Glutamatergic neuron (in vitro differentiated cells): ENCODE measurements around the gene MTAP. TPM values are rescaled to one million over a fixed set of nuclear protein-coding genes. Genes with fewer than 3 reads are reported as not detected.

ENCODE experiments used
- DNase-seq: peaks from one replicate; pipeline ENCODE4 v3.0.0; 2022
- H3K27ac Mint-ChIP-seq: one replicate; pipeline ENCODE4 v1.8.0; 2020; ENCODE audit warnings: mild to moderate bottlenecking, mixed read lengths, inconsistent platforms; ENCODE audit not compliant: unreplicated experiment
- H3K27me3 Mint-ChIP-seq: one replicate; pipeline ENCODE4 v1.8.0; 2020; ENCODE audit warnings: mild to moderate bottlenecking, moderate library complexity, mixed read lengths, inconsistent platforms; ENCODE audit not compliant: unreplicated experiment
- H3K36me3 Mint-ChIP-seq: one replicate; pipeline ENCODE4 v1.8.0; 2020; ENCODE audit warnings: mild to moderate bottlenecking, mixed read lengths, inconsistent platforms; ENCODE audit not compliant: unreplicated experiment
- H3K4me1 Mint-ChIP-seq: one replicate; pipeline ENCODE4 v1.8.0; 2020; ENCODE audit warnings: mild to moderate bottlenecking, low read depth, mixed read lengths, inconsistent platforms; ENCODE audit not compliant: unreplicated experiment
- H3K4me3 Mint-ChIP-seq: one replicate; pipeline ENCODE4 v1.8.0; 2020; ENCODE audit warnings: mild to moderate bottlenecking, mixed read lengths, inconsistent platforms; ENCODE audit not compliant: unreplicated experiment
- H3K9me3 Mint-ChIP-seq: one replicate; pipeline ENCODE4 v1.8.0; 2020; ENCODE audit warnings: mild to moderate bottlenecking, moderate library complexity, mixed read lengths, inconsistent platforms; ENCODE audit not compliant: unreplicated experiment
- CTCF ChIP-seq: fragments of 200-600 bp; sonication (generic); IDR thresholded peaks from one replicate; pipeline ENCODE4 v1.5.0; 2021; ENCODE audit not compliant: partially characterized antibody, unreplicated experiment
- total RNA-seq: library from RNA; stranded (reverse); fragmentation: NEBNext Ultra II Directional; extraction: Animal tissue kit (Norgen Biotek cat#: 25700); gene quantifications from one replicate; pipeline ENCODE4 v1.2.1, GENCODE V29; 2021; ENCODE audit not compliant: unreplicated experiment

The MTAP gene
- total RNA-seq, 1 donor from 2014 or later: 48.1 TPM

GRCh38 chr9:21813575-21814473 is 11.4 kb downstream of the MTAP start:
- Mint-ChIP-seq H3K27ac (no peak overlapping the region), H3K27me3 (no peaks in the 10 kb centered on the region), H3K9me3 (peaks cover 3% of the 10 kb centered on the region), H3K4me3 (no peak overlapping the region), H3K4me1 (peaks cover 3% of the 10 kb centered on the region), H3K36me3 (no peaks in the 10 kb centered on the region)
- DNase-seq: peak; percentile 41
- TF ChIP-seq CTCF: peak; percentile 72

- H3K27me3 Mint-ChIP-seq: no peaks in the 10 kb centered on the region
- no peak overlapping the region for H3K4me3 Mint-ChIP-seq
- H3K4me1 Mint-ChIP-seq: peaks cover 3% of the 10 kb centered on the region
- peaks cover 3% of the 10 kb centered on the region for H3K9me3 Mint-ChIP-seq
- H3K36me3 Mint-ChIP-seq: no peaks in the 10 kb centered on the region
- DNase-seq: no peak
- no peak overlapping the region for H3K27ac Mint-ChIP-seq
- no peak for TF ChIP-seq CTCF
Measured at GRCh38 chr9:21815643-21816042, 13.2 kb downstream of the MTAP start.

GRCh38 chr9:21817176-21817575 is 14.7 kb downstream of the MTAP start:
- TF ChIP-seq CTCF: no peak
- Mint-ChIP-seq H3K36me3 (peaks cover 5% of the 10 kb centered on the region), H3K4me3 (no peak overlapping the region), H3K9me3 (peaks cover 5% of the 10 kb centered on the region), H3K27me3 (no peaks in the 10 kb centered on the region), H3K4me1 (no peaks in the 10 kb centered on the region), H3K27ac (no peak overlapping the region)
- no peak for DNase-seq

- Mint-ChIP-seq H3K4me3 (no peak overlapping the region), H3K9me3 (peaks cover 8% of the 10 kb centered on the region), H3K27ac (peak overlapping the region; percentile 17), H3K27me3 (peaks cover 4% of the 10 kb centered on the region), H3K4me1 (no peaks in the 10 kb centered on the region), H3K36me3 (peaks cover 31% of the 10 kb centered on the region)
- no peak for TF ChIP-seq CTCF
- no peak for DNase-seq
Measured at GRCh38 chr9:21825637-21826036, 23.2 kb downstream of the MTAP start.

GRCh38 chr9:21828853-21829410 is 26.5 kb downstream of the MTAP start:
- no peak overlapping the region for H3K4me3 Mint-ChIP-seq
- H3K36me3 Mint-ChIP-seq: peaks cover 13% of the 10 kb centered on the region

More at GRCh38 chr9:21828853-21829410, 26.5 kb downstream of the MTAP start:
- H3K9me3 Mint-ChIP-seq: peaks cover 8% of the 10 kb centered on the region
- H3K27me3 Mint-ChIP-seq: peaks cover 4% of the 10 kb centered on the region
- no peak overlapping the region for H3K27ac Mint-ChIP-seq
- H3K4me1 Mint-ChIP-seq: no peaks in the 10 kb centered on the region
- no peak for DNase-seq
- no peak for TF ChIP-seq CTCF
